Pancreas (tissue), 10 donors: Measurements from ENCODE around the gene PIK3C3. TPM values are rescaled to one million over a fixed set of nuclear protein-coding genes. Genes with fewer than 3 reads are reported as not detected.

Experiments used
- ATAC-seq, 4 donors: fragments of 200-7000 bp; cut with Tn5 transposase; one replicate each; pipeline versions ENCODE4 v1.8.0 to v1.9.1; 2020; ENCODE audit warnings: mild to moderate bottlenecking in 4 of 4, moderate library complexity in 4 of 4
- DNase-seq, 6 donors: peaks; one replicate each; pipeline ENCODE4 v3.0.0-alpha.2; 2020
- FAIRE-seq: peaks from 2 replicates; lab custom pipeline; 2012; peaks lifted over from hg19 to GRCh38; lab: Jason Lieb, UNC
- H3K27ac ChIP-seq, 4 donors: fragments of 200-600 bp; sonication (generic); 1 replicate in 3 of 4; 2 replicates in 1 of 4; pipeline versions ENCODE4 v1.5.0 to v1.8.0; 2020
- H3K27me3 ChIP-seq, 4 donors: fragments of 200-600 bp; one replicate each; pipeline ENCODE4 v1.8.0; 2021
- H3K36me3 ChIP-seq, 3 donors: fragments of 200-600 bp; sonication (generic) in 1 of 3; one replicate each; pipeline versions ENCODE4 v1.5.0 to v1.8.0; 2020 to 2021
- H3K4me1 ChIP-seq, 3 donors: fragments of 200-600 bp; one replicate each; pipeline ENCODE4 v1.8.0; 2021
- H3K4me3 ChIP-seq, 4 donors: fragments of 200-600 bp; sonication (generic) in 2 of 4; one replicate each; pipeline versions ENCODE4 v1.5.0 to v1.8.0; 2020 to 2021
- H3K9me3 ChIP-seq, 4 donors: fragments of 200-600 bp; one replicate each; pipeline ENCODE4 v1.8.0; 2021
- WGBS, 2 donors: extraction: QIAGEN DNeasy Blood & Tissue Kit; methylation state at CpG; one replicate each; pipeline ENCODE4 v1.1.7; 2013; 5-methylcytosine and 5-hydroxymethylcytosine counted together
- intact Hi-C, 3 donors: fragments of 100-400 bp; cut with DNase I; formaldehyde crosslinking; loops; one replicate each; pipeline versions ENCODE4 v1.11.1 to v1.14.2; 2022
- polyA plus RNA-seq, 2 donors: library from polyadenylated mRNA; stranded (reverse); fragments of 200-250 nt; gene quantifications; one replicate each; pipeline ENCODE4 v1.2.3, GENCODE V29; 2013
- total RNA-seq, 6 donors: library from RNA; stranded (reverse); fragmentation: NEBNext Ultra II Directional in 4 of 6; extraction: Animal tissue kit (Norgen Biotek cat#: 25700) in 4 of 6; gene quantifications; one replicate each; pipeline versions ENCODE4 v1.2.1 to v1.2.4, GENCODE V29; 2021 to 2023
- TF ChIP-seq, protein P1 (sequence below), 4 donors: fragments of 200-600 bp; sonication (generic) in 3 of 4; IDR thresholded peaks; one replicate each; pipeline versions ENCODE4 v1.5.0 to v1.8.0; 2021; ENCODE audit warnings: antibody characterized with exemption in 4 of 4
- donor health status: healthy with polysubstance abuse.
- donor health status: DM: no; HTN: no; CAD: no; lungs with moderate emphysema.
- donor health status: DM: no; HTN: no; CAD: no.
- donor health status: control.
- donor health status: control.
- donor health status: Bipolar disorder and iron deficiency.
- donor health status: DM: yes; HTN: yes; CAD: no.
- donor health status: DM: no; HTN: no; CAD: no.
- donor health status: DM: no; HTN: no; CAD: no.
- donor health status: DM: yes; HTN: yes; CAD: no.

The PIK3C3 gene
- total and polyA plus RNA-seq, 8 donors, result 15.4 to 32.3 (median 19.5) TPM

DNA sequence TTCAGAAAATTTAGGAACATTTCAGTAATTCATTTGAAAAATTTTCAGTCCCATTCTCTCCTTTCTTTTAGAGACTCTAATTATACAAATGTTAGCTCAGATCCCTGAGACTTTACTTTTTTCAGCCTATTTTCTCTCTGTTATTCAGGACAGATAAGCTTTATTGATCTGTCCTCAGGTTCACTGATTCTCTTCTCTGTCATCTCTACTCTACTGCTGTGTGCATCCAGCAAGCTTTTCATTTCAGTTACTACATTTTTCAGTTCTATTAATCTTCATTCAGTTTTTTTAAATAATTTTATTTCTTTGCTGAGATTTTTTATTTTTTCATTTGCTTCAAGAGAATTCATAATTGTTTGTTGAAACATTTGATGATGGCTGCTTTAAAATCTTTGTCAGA, 22.1 kb upstream of the PIK3C3 start:
- Histone ChIP-seq H3K4me3 (no peak overlapping the region), H3K4me1 (no peaks in the 10 kb centered on the region), H3K36me3 (no peaks in the 10 kb centered on the region), H3K27ac (no peak overlapping the region), H3K27me3 (peaks cover 0 to 3% (median 0%) of the 10 kb centered on the region in 4 donors), H3K9me3 (no peaks in the 10 kb centered on the region)
- intact Hi-C loops, result no loop called here
- DNase-seq, result no peak
- FAIRE-seq, result no peak
- no peak for ATAC-seq
- TF ChIP-seq, protein P1, sequence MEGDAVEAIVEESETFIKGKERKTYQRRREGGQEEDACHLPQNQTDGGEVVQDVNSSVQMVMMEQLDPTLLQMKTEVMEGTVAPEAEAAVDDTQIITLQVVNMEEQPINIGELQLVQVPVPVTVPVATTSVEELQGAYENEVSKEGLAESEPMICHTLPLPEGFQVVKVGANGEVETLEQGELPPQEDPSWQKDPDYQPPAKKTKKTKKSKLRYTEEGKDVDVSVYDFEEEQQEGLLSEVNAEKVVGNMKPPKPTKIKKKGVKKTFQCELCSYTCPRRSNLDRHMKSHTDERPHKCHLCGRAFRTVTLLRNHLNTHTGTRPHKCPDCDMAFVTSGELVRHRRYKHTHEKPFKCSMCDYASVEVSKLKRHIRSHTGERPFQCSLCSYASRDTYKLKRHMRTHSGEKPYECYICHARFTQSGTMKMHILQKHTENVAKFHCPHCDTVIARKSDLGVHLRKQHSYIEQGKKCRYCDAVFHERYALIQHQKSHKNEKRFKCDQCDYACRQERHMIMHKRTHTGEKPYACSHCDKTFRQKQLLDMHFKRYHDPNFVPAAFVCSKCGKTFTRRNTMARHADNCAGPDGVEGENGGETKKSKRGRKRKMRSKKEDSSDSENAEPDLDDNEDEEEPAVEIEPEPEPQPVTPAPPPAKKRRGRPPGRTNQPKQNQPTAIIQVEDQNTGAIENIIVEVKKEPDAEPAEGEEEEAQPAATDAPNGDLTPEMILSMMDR (IDR thresholded peaks at IDR 0.05), result no peak

DNA sequence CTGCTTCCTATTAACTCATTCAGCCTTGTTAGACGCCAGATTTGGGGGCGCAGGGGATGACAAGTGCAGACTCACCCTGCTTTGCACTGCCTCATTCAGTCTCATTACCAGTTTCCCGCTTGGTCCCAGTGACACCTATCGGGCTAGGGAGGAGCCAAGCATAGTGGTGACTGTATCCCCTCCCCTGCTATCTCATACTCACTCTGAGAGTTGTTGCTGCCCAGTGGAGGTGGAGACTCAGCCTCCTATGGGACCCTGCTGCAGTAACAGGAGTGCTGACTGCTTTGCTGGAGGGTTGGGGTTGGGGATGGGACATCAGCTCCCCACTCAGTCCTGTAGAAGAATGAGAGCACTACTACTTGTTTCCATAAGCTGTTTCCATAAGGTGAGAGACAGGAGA, 21.3 kb upstream of the PIK3C3 start:
- 54 to 55% methylated on average over 4 of the region's 4 CpGs for WGBS, 2 donors
- H3K4me3 ChIP-seq, result no peak overlapping the region
- H3K4me1 ChIP-seq, result no peaks in the 10 kb centered on the region
- DNase-seq (no peak), ATAC-seq (no peak), FAIRE-seq (no peak)
- H3K36me3 ChIP-seq, result no peaks in the 10 kb centered on the region
- intact Hi-C loops, result no loop called here
- H3K27ac ChIP-seq, result no peak overlapping the region
- H3K27me3 ChIP-seq, result peaks cover 0 to 3% (median 0%) of the 10 kb centered on the region in 4 donors
- TF ChIP-seq, protein P1 (IDR thresholded peaks at IDR 0.05), result no peak
- H3K9me3 ChIP-seq, result no peaks in the 10 kb centered on the region

DNA sequence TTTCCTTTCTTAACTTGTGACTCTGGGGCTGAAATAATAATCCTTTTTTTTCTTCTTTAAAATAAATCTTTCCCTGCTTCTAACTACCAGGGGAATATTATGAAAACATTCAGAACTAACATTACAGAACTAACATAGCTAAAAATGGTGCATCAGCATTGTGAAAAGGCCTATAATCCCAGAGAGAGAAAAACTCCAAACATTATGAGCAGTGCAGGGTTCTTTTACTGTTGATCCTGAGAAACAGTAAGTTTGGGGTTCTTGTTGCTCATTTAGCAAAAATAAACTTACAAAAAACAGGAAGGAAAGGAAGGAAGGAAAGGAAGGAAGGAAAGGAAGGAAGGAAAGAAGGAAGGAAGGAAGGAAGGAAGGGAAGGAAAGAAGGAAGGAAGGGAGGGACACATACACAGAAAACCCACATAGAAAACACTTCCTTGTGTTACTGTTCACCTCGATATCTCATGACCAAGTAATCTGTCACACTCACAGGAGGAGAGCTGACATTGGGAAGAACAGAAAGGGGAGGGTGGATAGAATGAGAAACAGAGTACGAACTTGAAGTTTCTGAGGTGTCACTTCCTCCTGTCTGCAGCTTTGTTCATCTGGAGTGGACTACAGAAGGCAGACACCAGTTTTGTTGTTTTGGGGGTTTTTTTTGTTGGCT, 18.4 kb upstream of the PIK3C3 start:
- intact Hi-C loops, result no loop called here
- Histone ChIP-seq H3K9me3 (no peaks in the 10 kb centered on the region), H3K4me3 (no peak overlapping the region), H3K36me3 (no peaks in the 10 kb centered on the region), H3K4me1 (no peaks in the 10 kb centered on the region), H3K27me3 (peaks cover 0 to 3% (median 0%) of the 10 kb centered on the region in 4 donors), H3K27ac (no peak overlapping the region)
- WGBS, 2 donors, result 35 to 36% methylated on average over 2 of the region's 2 CpGs
- ATAC-seq (no peak), DNase-seq (no peak), FAIRE-seq (no peak)
- TF ChIP-seq, protein P1 (IDR thresholded peaks at IDR 0.05), result no peak

DNA sequence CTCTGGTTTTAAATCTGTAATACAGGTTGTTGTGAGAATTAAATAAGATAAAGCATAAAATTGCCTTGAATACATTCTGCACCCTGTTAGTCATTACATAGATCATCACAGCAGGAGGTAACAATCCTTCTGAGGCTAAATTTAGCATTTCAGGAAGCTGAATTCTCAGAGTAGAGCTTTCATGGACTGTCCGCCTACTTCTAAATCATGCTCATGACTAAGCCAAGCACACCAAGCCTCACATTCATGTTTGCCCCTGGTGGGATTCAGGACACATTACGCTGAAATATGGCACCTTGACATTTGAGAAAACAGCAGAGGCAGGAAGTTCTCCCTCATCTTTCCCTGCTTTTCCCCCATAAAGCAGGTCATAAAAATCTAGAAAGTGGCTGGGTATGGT, 16.6 kb upstream of the PIK3C3 start:
- WGBS, 2 donors, result 94 to 95% methylated on average over 2 of the region's 2 CpGs
- Histone ChIP-seq H3K36me3 (no peaks in the 10 kb centered on the region), H3K4me3 (no peak overlapping the region), H3K27me3 (peaks cover 0 to 3% (median 0%) of the 10 kb centered on the region in 4 donors), H3K27ac (no peak overlapping the region), H3K9me3 (no peaks in the 10 kb centered on the region), H3K4me1 (no peaks in the 10 kb centered on the region)
- TF ChIP-seq, protein P1 (IDR thresholded peaks at IDR 0.05), result no peak
- no peak for DNase-seq
- intact Hi-C loops, result no loop called here
- FAIRE-seq, result no peak
- ATAC-seq, result no peak

DNA sequence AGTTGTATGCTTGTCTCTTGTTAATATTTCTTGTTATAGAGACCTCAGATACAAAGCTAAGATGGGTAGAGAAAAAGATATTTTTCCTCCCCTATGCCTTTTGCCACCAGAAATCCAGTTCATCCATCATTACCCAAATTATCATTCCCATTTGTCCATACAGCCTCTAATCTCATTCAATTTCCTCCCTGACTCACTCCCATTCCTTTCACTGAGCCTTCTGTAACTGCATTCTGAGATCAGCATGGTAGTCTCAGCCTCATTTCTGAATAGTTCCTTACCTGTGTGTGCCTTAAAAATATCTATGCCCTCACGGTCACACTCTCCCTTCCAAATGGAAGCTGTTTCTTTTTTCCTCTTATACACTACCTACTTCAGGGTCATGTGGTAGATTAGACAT, 15.7 kb upstream of the PIK3C3 start:
- TF ChIP-seq, protein P1 (IDR thresholded peaks at IDR 0.05), result no peak
- intact Hi-C loops, result no loop called here
- 59 to 62% methylated on average over 1 of the region's 1 CpG for WGBS, 2 donors
- H3K27ac ChIP-seq, result no peak overlapping the region
- H3K4me1 ChIP-seq, result no peaks in the 10 kb centered on the region
- FAIRE-seq (no peak), ATAC-seq (no peak), DNase-seq (no peak)
- H3K27me3 ChIP-seq, result peaks cover 0 to 3% (median 0%) of the 10 kb centered on the region in 4 donors
- no peaks in the 10 kb centered on the region for H3K36me3 ChIP-seq
- no peak overlapping the region for H3K4me3 ChIP-seq
- H3K9me3 ChIP-seq, result no peaks in the 10 kb centered on the region
